ENCODE data around the gene STARD3.

STARD3 gene

DNA sequence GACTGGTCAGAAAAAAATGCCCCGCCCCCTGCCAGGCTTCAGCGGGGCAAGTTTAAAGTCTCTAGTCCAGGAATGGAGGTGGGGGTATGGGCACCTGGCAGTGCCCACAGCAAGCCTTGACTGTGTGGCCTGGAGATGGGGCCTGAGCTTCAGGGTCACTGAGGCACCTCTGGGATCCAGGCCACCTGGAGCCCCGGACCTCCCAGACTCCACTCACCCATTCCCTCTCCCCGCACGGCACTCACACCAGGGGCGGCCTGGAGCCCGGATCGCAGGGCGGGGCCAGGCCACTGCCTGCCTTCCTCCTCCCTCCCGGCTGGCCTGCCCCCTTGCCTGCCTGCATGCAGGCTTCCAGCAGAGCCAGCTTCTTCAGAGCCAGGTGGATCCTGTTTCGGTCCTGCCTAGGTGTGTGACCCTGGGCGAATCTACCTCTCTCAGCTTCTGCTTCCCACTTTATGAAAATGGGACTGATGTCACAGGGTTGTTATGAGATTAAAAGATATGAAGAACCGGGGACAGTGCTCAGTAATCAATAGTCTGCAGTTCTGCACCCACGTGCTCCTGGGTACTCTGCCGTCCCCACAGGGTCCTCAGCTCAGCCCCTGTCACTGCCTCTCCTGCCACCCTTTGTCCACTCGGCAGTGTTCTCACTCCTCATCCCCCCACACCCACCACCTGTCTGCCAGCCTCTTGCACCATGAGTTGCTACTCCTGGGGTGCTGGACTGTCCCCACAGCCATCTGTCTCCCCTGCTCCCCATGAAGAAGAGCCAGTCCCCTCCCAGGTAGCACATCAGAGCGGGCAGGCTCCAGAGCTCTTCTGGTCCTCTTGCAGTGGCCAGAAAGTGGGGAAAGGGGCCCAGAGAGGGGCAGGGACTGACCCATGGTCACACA lies 27.0 kb downstream of the STARD3 start:
- no peaks in the 10 kb centered on the region for H4K20me1 ChIP-seq (ENCODE audit: insufficient read depth, low read length, poor library complexity, severe bottlenecking)
- no peaks in the 10 kb centered on the region for H3K4me1 ChIP-seq (ENCODE audit: insufficient read depth, low read length, poor library complexity, severe bottlenecking)
- H3K9me2 ChIP-seq (replicated peaks; ENCODE audit: low read depth, low read length): no peaks in the 10 kb centered on the region
- H3K27me3 ChIP-seq (ENCODE audit: insufficient read depth, low read length, poor library complexity, severe bottlenecking): no peaks in the 10 kb centered on the region
- peaks cover 35% of the 10 kb centered on the region; the same call in 1 of the 2 replicates for H3K36me3 ChIP-seq (ENCODE audit: insufficient read depth, low read length)
- H3K4me3 ChIP-seq (ENCODE audit: low read length, poor library complexity, severe bottlenecking): no peak overlapping the region
- H3K9me3 ChIP-seq (ENCODE audit: insufficient read depth, low read depth, low read length): no peaks in the 10 kb centered on the region
- H3K4me2 ChIP-seq (ENCODE audit: low read depth, low read length, poor library complexity, severe bottlenecking): no peak overlapping the region
- TF ChIP-seq EZH2phosphoT487 (IDR thresholded peaks at IDR 0.05; ENCODE audit: borderline replicate concordance): no peak
- TF ChIP-seq, protein P1, sequence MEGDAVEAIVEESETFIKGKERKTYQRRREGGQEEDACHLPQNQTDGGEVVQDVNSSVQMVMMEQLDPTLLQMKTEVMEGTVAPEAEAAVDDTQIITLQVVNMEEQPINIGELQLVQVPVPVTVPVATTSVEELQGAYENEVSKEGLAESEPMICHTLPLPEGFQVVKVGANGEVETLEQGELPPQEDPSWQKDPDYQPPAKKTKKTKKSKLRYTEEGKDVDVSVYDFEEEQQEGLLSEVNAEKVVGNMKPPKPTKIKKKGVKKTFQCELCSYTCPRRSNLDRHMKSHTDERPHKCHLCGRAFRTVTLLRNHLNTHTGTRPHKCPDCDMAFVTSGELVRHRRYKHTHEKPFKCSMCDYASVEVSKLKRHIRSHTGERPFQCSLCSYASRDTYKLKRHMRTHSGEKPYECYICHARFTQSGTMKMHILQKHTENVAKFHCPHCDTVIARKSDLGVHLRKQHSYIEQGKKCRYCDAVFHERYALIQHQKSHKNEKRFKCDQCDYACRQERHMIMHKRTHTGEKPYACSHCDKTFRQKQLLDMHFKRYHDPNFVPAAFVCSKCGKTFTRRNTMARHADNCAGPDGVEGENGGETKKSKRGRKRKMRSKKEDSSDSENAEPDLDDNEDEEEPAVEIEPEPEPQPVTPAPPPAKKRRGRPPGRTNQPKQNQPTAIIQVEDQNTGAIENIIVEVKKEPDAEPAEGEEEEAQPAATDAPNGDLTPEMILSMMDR (conservative IDR thresholded peaks at IDR 0.05; ENCODE audit: low read length): no peak
- no peaks in the 10 kb centered on the region for H3F3A ChIP-seq (ENCODE audit: low read depth)
- H3K9ac ChIP-seq (ENCODE audit: low read depth, low read length, poor library complexity, severe bottlenecking): no peak overlapping the region
- no peaks in the 10 kb centered on the region for H3K79me2 ChIP-seq (ENCODE audit: insufficient read depth, low read length)
- H2AFZ ChIP-seq (ENCODE audit: low read length): no peak overlapping the region

DNA sequence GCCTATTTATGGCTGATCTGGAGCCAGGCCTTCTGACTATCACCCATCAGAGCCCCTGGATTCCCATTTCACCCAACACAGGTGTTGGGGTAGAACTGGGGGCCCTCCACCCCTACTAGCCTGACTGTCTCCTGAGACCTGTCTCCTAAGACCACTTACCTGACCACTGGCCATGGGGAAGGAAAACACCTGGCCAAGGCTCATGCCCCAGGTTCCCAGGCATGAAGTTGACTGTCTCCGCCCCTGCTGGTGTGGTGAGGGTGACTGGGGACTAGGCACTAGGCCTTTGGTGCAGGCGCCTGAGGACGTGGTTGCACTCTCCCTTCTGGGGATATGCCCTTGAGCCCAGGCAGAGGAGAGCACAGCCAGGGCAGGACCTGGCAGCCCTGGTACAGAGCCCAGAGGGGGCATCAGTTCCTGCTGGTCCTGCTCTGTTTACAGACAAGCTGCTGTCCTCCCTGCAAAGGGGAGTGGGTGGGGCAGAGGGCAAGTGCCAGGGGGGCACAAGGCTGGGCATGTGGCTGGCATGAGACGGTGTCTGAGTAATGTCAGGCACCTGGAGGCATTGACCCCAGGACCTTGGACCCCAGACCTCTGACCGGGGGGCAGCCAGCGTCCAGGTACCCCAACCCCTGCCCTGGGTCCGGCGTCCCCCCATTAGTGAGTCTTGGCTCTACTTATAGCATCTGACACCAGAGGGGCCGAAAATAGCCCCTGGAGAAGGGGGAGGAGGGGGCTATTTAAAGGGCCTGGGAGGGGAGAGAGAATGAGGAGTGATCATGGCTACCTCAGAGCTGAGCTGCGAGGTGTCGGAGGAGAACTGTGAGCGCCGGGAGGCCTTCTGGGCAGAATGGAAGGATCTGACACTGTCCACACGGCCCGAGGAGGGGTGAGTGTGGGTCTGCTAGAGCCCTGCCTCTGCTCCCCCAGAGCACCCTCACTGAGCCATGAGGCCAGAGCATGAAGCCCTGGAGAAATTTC lies 27.9 kb downstream of the STARD3 start, which contains the start of gene TCAP:
TCAP (plus strand) TSS at position 769 of the 981 bp plus-strand sequence; CDS start at position 780, 11 bp downstream.
- Histone ChIP-seq H3K4me3 (ENCODE audit: low read length, poor library complexity, severe bottlenecking) (no peak within 1 kb of the TSS), H2AFZ (ENCODE audit: low read length) (no peak within 1 kb of the TSS), H3K4me2 (ENCODE audit: low read depth, low read length, poor library complexity, severe bottlenecking) (no peak within 1 kb of the TSS), H3K9me2 (replicated peaks; ENCODE audit: low read depth, low read length) (no peaks in the 10 kb centered on the region), H3K79me2 (ENCODE audit: insufficient read depth, low read length) (no peaks in the 10 kb centered on the region), H3K9me3 (ENCODE audit: insufficient read depth, low read depth, low read length) (no peaks in the 10 kb centered on the region), H3K27me3 (ENCODE audit: insufficient read depth, low read length, poor library complexity, severe bottlenecking) (no peaks in the 10 kb centered on the region), H3K36me3 (ENCODE audit: insufficient read depth, low read length) (peaks cover 26% of the 10 kb centered on the region; the same call in 1 of the 2 replicates), H4K20me1 (ENCODE audit: insufficient read depth, low read length, poor library complexity, severe bottlenecking) (no peaks in the 10 kb centered on the region), H3K9ac (ENCODE audit: low read depth, low read length, poor library complexity, severe bottlenecking) (no peak within 1 kb of the TSS), H3F3A (ENCODE audit: low read depth) (no peaks in the 10 kb centered on the region), H3K4me1 (ENCODE audit: insufficient read depth, low read length, poor library complexity, severe bottlenecking) (no peaks in the 10 kb centered on the region)
- TF ChIP-seq, protein P1 (conservative IDR thresholded peaks at IDR 0.05; ENCODE audit: low read length): no peak
- TF ChIP-seq EZH2phosphoT487 (IDR thresholded peaks at IDR 0.05; ENCODE audit: borderline replicate concordance): no peak

DNA sequence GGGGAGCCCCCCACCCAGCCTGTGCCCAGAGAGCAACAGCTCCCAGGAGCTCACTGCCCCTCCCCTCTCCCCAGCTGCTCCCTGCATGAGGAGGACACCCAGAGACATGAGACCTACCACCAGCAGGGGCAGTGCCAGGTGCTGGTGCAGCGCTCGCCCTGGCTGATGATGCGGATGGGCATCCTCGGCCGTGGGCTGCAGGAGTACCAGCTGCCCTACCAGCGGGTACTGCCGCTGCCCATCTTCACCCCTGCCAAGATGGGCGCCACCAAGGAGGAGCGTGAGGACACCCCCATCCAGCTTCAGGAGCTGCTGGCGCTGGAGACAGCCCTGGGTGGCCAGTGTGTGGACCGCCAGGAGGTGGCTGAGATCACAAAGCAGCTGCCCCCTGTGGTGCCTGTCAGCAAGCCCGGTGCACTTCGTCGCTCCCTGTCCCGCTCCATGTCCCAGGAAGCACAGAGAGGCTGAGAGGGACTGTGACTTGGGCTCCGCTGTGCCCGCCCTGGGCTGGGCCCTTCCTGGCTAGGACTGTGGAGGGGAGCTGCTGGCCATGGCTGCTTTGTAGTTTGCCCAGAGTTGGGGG lies 28.8 kb downstream of the STARD3 start:
- Histone ChIP-seq H3F3A (ENCODE audit: low read depth) (no peaks in the 10 kb centered on the region), H3K9me3 (ENCODE audit: insufficient read depth, low read depth, low read length) (no peaks in the 10 kb centered on the region), H3K4me2 (ENCODE audit: low read depth, low read length, poor library complexity, severe bottlenecking) (no peak overlapping the region), H3K9ac (ENCODE audit: low read depth, low read length, poor library complexity, severe bottlenecking) (no peak overlapping the region), H3K9me2 (replicated peaks; ENCODE audit: low read depth, low read length) (no peaks in the 10 kb centered on the region), H4K20me1 (ENCODE audit: insufficient read depth, low read length, poor library complexity, severe bottlenecking) (no peaks in the 10 kb centered on the region), H2AFZ (ENCODE audit: low read length) (no peak overlapping the region), H3K79me2 (ENCODE audit: insufficient read depth, low read length) (no peaks in the 10 kb centered on the region), H3K4me3 (ENCODE audit: low read length, poor library complexity, severe bottlenecking) (no peak overlapping the region), H3K36me3 (ENCODE audit: insufficient read depth, low read length) (peaks cover 18% of the 10 kb centered on the region; the same call in 1 of the 2 replicates), H3K4me1 (ENCODE audit: insufficient read depth, low read length, poor library complexity, severe bottlenecking) (no peaks in the 10 kb centered on the region), H3K27me3 (ENCODE audit: insufficient read depth, low read length, poor library complexity, severe bottlenecking) (no peaks in the 10 kb centered on the region)
- TF ChIP-seq, protein P1 (conservative IDR thresholded peaks at IDR 0.05; ENCODE audit: low read length): no peak
- TF ChIP-seq EZH2phosphoT487 (IDR thresholded peaks at IDR 0.05; ENCODE audit: borderline replicate concordance): no peak
